Measurements from ENCODE around the gene MPHOSPH9. TPM values are rescaled to one million over a fixed set of nuclear protein-coding genes. Genes with fewer than 3 reads are reported as not detected.

The MPHOSPH9 gene, protein sequence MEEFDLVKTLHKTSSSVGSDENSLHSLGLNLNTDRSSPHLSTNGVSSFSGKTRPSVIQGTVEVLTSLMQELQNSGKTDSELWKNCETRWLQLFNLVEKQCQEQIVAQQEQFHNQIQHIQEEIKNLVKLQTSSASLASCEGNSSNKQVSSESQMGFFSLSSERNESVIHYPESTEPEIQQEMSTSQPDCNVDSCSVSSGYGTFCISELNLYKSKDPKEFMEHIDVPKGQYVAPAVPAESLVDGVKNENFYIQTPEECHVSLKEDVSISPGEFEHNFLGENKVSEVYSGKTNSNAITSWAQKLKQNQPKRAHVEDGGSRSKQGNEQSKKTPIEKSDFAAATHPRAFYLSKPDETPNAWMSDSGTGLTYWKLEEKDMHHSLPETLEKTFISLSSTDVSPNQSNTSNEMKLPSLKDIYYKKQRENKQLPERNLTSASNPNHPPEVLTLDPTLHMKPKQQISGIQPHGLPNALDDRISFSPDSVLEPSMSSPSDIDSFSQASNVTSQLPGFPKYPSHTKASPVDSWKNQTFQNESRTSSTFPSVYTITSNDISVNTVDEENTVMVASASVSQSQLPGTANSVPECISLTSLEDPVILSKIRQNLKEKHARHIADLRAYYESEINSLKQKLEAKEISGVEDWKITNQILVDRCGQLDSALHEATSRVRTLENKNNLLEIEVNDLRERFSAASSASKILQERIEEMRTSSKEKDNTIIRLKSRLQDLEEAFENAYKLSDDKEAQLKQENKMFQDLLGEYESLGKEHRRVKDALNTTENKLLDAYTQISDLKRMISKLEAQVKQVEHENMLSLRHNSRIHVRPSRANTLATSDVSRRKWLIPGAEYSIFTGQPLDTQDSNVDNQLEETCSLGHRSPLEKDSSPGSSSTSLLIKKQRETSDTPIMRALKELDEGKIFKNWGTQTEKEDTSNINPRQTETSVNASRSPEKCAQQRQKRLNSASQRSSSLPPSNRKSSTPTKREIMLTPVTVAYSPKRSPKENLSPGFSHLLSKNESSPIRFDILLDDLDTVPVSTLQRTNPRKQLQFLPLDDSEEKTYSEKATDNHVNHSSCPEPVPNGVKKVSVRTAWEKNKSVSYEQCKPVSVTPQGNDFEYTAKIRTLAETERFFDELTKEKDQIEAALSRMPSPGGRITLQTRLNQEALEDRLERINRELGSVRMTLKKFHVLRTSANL
- 54.5 and 91.7 TPM in 2 replicates for total RNA-seq (2014; rRNA removed; shearing (Covaris generic))

GRCh38 chr12:123232807-123233504 lies at the start of gene MPHOSPH9, which contains the start of gene MTRFR:
MPHOSPH9 (minus strand) TSS chr12:123233141; CDS start chr12:123230364, 2,777 bp downstream.
MTRFR (plus strand) TSS chr12:123233436; CDS start chr12:123253675, 20,239 bp downstream.
- Histone ChIP-seq H3K4me3 (ENCODE audit: insufficient read depth, low read depth, low read length) (peak within 1 kb of the TSS; percentile 87), H3K36me3 (replicated peaks; ENCODE audit: control insufficient read depth, insufficient read depth, low read length) (no peaks in the 10 kb centered on the region; the same call in 1 of the 2 replicates), H3K27me3 (ENCODE audit: control insufficient read depth, insufficient read depth, low read length) (no peaks in the 10 kb centered on the region)
- peak; percentile 97 for DNase-seq

DNA sequence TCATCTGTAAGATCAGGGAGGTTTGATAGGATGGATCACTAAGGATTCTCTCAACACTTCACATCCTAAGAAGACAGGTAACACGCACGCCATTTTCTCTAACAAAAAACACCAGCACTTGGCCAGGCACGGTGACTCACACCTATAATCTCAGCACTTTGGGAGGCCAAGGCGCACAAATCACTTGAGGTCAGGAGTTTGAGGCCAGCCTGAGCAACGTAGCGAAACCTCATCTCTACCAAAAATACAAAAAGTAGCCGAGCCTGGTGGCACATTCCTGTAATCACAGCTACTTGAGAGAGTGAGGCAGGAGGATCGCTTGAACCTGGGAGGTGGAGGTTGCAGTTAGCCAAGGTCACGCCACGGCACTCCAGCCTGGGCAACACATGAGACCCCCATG lies 49.2 kb upstream of the MPHOSPH9 start:
- H3K27me3 ChIP-seq (ENCODE audit: control insufficient read depth, insufficient read depth, low read length), result no peaks in the 10 kb centered on the region
- no peak overlapping the region for H3K4me3 ChIP-seq (ENCODE audit: insufficient read depth, low read depth, low read length)
- no peak for DNase-seq
- no peaks in the 10 kb centered on the region for H3K36me3 ChIP-seq (replicated peaks; ENCODE audit: control insufficient read depth, insufficient read depth, low read length)

- Histone ChIP-seq H3K4me3 (ENCODE audit: insufficient read depth, low read depth, low read length) (no peak overlapping the region), H3K27me3 (ENCODE audit: control insufficient read depth, insufficient read depth, low read length) (no peaks in the 10 kb centered on the region), H3K36me3 (replicated peaks; ENCODE audit: control insufficient read depth, insufficient read depth, low read length) (no peaks in the 10 kb centered on the region)
- no peak for DNase-seq
Measured at GRCh38 chr12:123280971-123281370, 48.0 kb upstream of the MPHOSPH9 start.

GRCh38 chr12:123278101-123278627 lies 45.2 kb upstream of the MPHOSPH9 start:
- Histone ChIP-seq H3K27me3 (ENCODE audit: control insufficient read depth, insufficient read depth, low read length) (no peaks in the 10 kb centered on the region), H3K4me3 (ENCODE audit: insufficient read depth, low read depth, low read length) (no peak overlapping the region), H3K36me3 (replicated peaks; ENCODE audit: control insufficient read depth, insufficient read depth, low read length) (no peaks in the 10 kb centered on the region)
- no peak for DNase-seq

GRCh38 chr12:123273166-123273565 lies 40.2 kb upstream of the MPHOSPH9 start:
- Histone ChIP-seq H3K36me3 (replicated peaks; ENCODE audit: control insufficient read depth, insufficient read depth, low read length) (no peaks in the 10 kb centered on the region; the same call in 1 of the 2 replicates), H3K27me3 (ENCODE audit: control insufficient read depth, insufficient read depth, low read length) (no peaks in the 10 kb centered on the region), H3K4me3 (ENCODE audit: insufficient read depth, low read depth, low read length) (no peak overlapping the region)
- peak; percentile 36 for DNase-seq

- DNase-seq, result peak; percentile 95
- peaks cover 5% of the 10 kb centered on the region for H3K36me3 ChIP-seq (replicated peaks; ENCODE audit: control insufficient read depth, insufficient read depth, low read length)
- no peaks in the 10 kb centered on the region for H3K27me3 ChIP-seq (ENCODE audit: control insufficient read depth, insufficient read depth, low read length)
- H3K4me3 ChIP-seq (ENCODE audit: insufficient read depth, low read depth, low read length), result peak overlapping the region; percentile 90
Measured at GRCh38 chr12:123271001-123271668, 38.2 kb upstream of the MPHOSPH9 start.

DNA sequence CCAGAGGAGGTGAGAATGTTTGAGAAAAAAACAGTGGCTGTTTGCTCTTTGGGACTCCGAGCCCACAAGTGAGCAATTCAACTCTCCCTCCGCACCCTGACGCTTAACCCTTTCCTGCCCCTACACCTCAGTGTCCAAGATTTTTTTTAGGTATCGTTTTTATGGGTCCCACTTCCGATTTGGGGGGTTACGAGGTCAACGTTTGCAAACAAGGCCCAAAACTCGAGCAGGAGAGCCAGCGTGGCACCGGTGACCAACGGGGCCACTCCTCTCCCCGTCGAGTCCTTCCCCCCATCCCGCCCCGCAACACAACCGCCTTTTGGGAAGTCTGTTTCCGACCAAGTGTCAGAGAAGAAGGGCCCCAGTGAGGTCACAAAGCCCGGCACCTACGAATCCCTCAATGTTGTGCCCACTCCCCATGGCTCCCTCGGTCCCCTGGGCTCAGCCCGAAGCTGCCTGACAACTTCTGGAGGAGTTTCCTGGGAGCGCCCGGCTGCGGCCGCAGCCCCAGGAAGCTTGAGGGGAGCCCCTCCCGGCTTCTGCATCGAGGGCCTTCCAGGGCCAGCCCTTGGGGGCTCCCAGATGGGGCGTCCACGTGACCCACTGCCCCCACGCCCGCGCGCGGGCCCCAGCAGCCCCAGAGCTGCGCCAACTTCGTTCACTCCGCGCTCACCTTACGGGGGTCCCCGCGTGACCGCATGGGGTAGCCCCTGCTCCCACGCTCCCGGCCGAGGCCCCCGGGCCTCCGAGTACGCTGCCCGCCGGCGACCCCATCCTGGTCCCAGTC lies 37.5 kb upstream of the MPHOSPH9 start:
- H3K27me3 ChIP-seq (ENCODE audit: control insufficient read depth, insufficient read depth, low read length), result no peaks in the 10 kb centered on the region
- peak overlapping the region; percentile 90 for H3K4me3 ChIP-seq (ENCODE audit: insufficient read depth, low read depth, low read length)
- peaks cover 7% of the 10 kb centered on the region for H3K36me3 ChIP-seq (replicated peaks; ENCODE audit: control insufficient read depth, insufficient read depth, low read length)
- DNase-seq, result peak; percentile 74

DNA sequence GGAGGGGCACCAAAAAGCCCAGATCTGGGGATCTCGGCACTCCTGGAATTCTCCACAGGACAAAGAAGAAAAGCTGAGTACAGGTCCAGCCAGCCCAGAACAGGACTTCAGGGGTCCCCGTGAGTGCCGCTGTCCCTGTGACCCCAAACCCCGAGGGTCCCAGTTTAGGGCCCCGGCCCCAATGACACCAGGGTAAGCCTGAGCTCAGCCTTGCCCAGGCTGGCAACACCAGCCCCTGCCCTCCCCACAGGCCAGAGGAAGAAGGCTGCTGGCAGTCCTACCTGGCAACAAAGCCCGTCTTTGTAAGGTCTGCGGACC lies 36.9 kb upstream of the MPHOSPH9 start:
- peak; percentile 73 for DNase-seq
- Histone ChIP-seq H3K36me3 (replicated peaks; ENCODE audit: control insufficient read depth, insufficient read depth, low read length) (peaks cover 9% of the 10 kb centered on the region), H3K4me3 (ENCODE audit: insufficient read depth, low read depth, low read length) (peak overlapping the region; percentile 90), H3K27me3 (ENCODE audit: control insufficient read depth, insufficient read depth, low read length) (no peaks in the 10 kb centered on the region)

DNA sequence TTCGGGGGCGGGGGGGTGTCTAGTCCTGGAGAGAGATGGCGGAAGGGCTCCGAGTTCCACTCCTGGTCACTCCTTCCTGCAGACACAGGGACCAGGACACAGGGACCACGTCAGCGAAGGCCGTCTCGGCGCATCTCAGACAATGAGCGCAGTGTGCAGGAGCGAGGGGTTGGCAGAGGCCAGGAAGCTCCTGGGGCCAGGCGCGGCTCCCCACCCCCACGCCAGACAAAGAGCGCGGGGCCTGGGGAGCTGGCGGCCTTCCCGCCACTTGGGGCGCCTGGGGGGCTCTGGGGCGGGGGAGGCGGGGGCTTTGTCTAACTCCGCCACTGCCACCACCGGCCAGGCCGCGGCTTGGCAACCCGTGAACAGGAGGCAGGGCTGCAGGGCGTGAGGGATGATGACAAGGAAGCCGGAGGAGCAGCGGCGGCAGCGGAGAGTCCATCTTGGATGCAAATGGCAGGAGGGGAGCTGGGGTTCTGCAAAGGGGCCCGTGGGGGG lies 36.5 kb upstream of the MPHOSPH9 start:
- Histone ChIP-seq H3K4me3 (ENCODE audit: insufficient read depth, low read depth, low read length) (peak overlapping the region; percentile 90), H3K36me3 (replicated peaks; ENCODE audit: control insufficient read depth, insufficient read depth, low read length) (peaks cover 10% of the 10 kb centered on the region), H3K27me3 (ENCODE audit: control insufficient read depth, insufficient read depth, low read length) (no peaks in the 10 kb centered on the region)
- DNase-seq, result peak; percentile 95

- peak; percentile 51 for DNase-seq
- peaks cover 10% of the 10 kb centered on the region for H3K36me3 ChIP-seq (replicated peaks; ENCODE audit: control insufficient read depth, insufficient read depth, low read length)
- H3K4me3 ChIP-seq (ENCODE audit: insufficient read depth, low read depth, low read length), result no peak overlapping the region
- no peaks in the 10 kb centered on the region for H3K27me3 ChIP-seq (ENCODE audit: control insufficient read depth, insufficient read depth, low read length)
Measured at GRCh38 chr12:123268850-123269249, 35.9 kb upstream of the MPHOSPH9 start.

GRCh38 chr12:123267991-123268843 lies 35.3 kb upstream of the MPHOSPH9 start:
- Histone ChIP-seq H3K27me3 (ENCODE audit: control insufficient read depth, insufficient read depth, low read length) (no peaks in the 10 kb centered on the region), H3K36me3 (replicated peaks; ENCODE audit: control insufficient read depth, insufficient read depth, low read length) (peaks cover 10% of the 10 kb centered on the region), H3K4me3 (ENCODE audit: insufficient read depth, low read depth, low read length) (no peak overlapping the region)
- DNase-seq, result peak; percentile 63

All from H7 (cell line).